ENCODE data around the gene XAGE2.
"Not testable (repeated sequence)": the region's sequence is repeated elsewhere in the genome, so short reads cannot be mapped to it uniquely, and the experiment has no call there.

The XAGE2 gene

GRCh38 chrX:52368368-52369055 lies at the start of gene XAGE2:
Gene XAGE2, plus strand, starts transcription at chrX:52369021. Its CDS starts 994 bp downstream, at chrX:52370015.
- H3K27ac ChIP-seq: no peak within 1 kb of the TSS
- TF ChIP-seq CTCF (conservative IDR thresholded peaks at IDR 0.05) (no peak), ZFX (IDR thresholded peaks at IDR 0.05) (no peak)

GRCh38 chrX:52337410-52337809 lies 31.4 kb upstream of the XAGE2 start:
- TF ChIP-seq CTCF (conservative IDR thresholded peaks at IDR 0.05) (no peak), ZFX (IDR thresholded peaks at IDR 0.05) (no peak)
- no peak overlapping the region for H3K27ac ChIP-seq

- H3K27ac ChIP-seq: no peak overlapping the region
- TF ChIP-seq CTCF (conservative IDR thresholded peaks at IDR 0.05): no peak
- no peak for TF ChIP-seq ZFX (IDR thresholded peaks at IDR 0.05)
These were observed 27.3 kb upstream of the XAGE2 start for GRCh38 chrX:52341493-52341892.

GRCh38 chrX:52343131-52343530 lies 25.7 kb upstream of the XAGE2 start:
- not testable (repeated sequence) for H3K27ac ChIP-seq

- peak; percentile 71 for TF ChIP-seq CTCF (conservative IDR thresholded peaks at IDR 0.05)
- H3K27ac ChIP-seq: not testable (repeated sequence)
These were observed 23.4 kb upstream of the XAGE2 start for GRCh38 chrX:52345402-52345801.

GRCh38 chrX:52346174-52347165 lies 22.4 kb upstream of the XAGE2 start:
- H3K27ac ChIP-seq: no peak overlapping the region
- TF ChIP-seq CTCF (conservative IDR thresholded peaks at IDR 0.05): no peak
- TF ChIP-seq ZFX (IDR thresholded peaks at IDR 0.05): no peak

- H3K27ac ChIP-seq: no peak overlapping the region
- no peak for TF ChIP-seq CTCF (conservative IDR thresholded peaks at IDR 0.05)
- no peak for TF ChIP-seq ZFX (IDR thresholded peaks at IDR 0.05)
These were observed 19.1 kb upstream of the XAGE2 start for GRCh38 chrX:52349681-52350080.

All from C4-2B (cell line).